ENCODE data around the gene TIMP2. TPM values are rescaled to one million over a fixed set of nuclear protein-coding genes. Genes with fewer than 3 reads are reported as not detected.
"Not testable (repeated sequence)": the region's sequence is repeated elsewhere in the genome, so short reads cannot be mapped to it uniquely, and the experiment has no call there.

TIMP2 gene
- total RNA-seq, 1 donor from 2014 or later: 1,096 TPM

- Mint-ChIP-seq H3K4me1 (ENCODE audit: unreplicated experiment) (peaks cover 91% of the 10 kb centered on the region), H3K36me3 (ENCODE audit: unreplicated experiment) (no peaks in the 10 kb centered on the region), H3K27me3 (ENCODE audit: unreplicated experiment) (no peaks in the 10 kb centered on the region), H3K27ac (ENCODE audit: unreplicated experiment) (peak overlapping the region; percentile 99), H3K9me3 (ENCODE audit: unreplicated experiment) (no peaks in the 10 kb centered on the region), H3K4me3 (ENCODE audit: unreplicated experiment) (peak overlapping the region; percentile 71)
- TF ChIP-seq, protein P1, sequence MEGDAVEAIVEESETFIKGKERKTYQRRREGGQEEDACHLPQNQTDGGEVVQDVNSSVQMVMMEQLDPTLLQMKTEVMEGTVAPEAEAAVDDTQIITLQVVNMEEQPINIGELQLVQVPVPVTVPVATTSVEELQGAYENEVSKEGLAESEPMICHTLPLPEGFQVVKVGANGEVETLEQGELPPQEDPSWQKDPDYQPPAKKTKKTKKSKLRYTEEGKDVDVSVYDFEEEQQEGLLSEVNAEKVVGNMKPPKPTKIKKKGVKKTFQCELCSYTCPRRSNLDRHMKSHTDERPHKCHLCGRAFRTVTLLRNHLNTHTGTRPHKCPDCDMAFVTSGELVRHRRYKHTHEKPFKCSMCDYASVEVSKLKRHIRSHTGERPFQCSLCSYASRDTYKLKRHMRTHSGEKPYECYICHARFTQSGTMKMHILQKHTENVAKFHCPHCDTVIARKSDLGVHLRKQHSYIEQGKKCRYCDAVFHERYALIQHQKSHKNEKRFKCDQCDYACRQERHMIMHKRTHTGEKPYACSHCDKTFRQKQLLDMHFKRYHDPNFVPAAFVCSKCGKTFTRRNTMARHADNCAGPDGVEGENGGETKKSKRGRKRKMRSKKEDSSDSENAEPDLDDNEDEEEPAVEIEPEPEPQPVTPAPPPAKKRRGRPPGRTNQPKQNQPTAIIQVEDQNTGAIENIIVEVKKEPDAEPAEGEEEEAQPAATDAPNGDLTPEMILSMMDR (IDR thresholded peaks at IDR 0.05): no peak
- no peak for DNase-seq (ENCODE audit: extremely low spot score, unreplicated experiment)
These were observed 42.6 kb downstream of the TIMP2 start for GRCh38 chr17:78882540-78883088.

- peak overlapping the region; percentile 99 for H3K27ac Mint-ChIP-seq (ENCODE audit: unreplicated experiment)
These were observed 45.5 kb downstream of the TIMP2 start for GRCh38 chr17:78879635-78880186.

GRCh38 chr17:78878871-78879527 lies 46.2 kb downstream of the TIMP2 start:
- Mint-ChIP-seq H3K27ac (ENCODE audit: unreplicated experiment) (peak overlapping the region; percentile 99), H3K4me1 (ENCODE audit: unreplicated experiment) (peaks cover 88% of the 10 kb centered on the region), H3K36me3 (ENCODE audit: unreplicated experiment) (peaks cover 6% of the 10 kb centered on the region), H3K27me3 (ENCODE audit: unreplicated experiment) (no peaks in the 10 kb centered on the region), H3K9me3 (ENCODE audit: unreplicated experiment) (no peaks in the 10 kb centered on the region), H3K4me3 (ENCODE audit: unreplicated experiment) (peak overlapping the region; percentile 32)
- DNase-seq (ENCODE audit: extremely low spot score, unreplicated experiment): no peak
- TF ChIP-seq, protein P1 (IDR thresholded peaks at IDR 0.05): no peak

More at GRCh38 chr17:78879635-78880186, 45.5 kb downstream of the TIMP2 start:
- Mint-ChIP-seq H3K36me3 (ENCODE audit: unreplicated experiment) (peaks cover 6% of the 10 kb centered on the region), H3K4me3 (ENCODE audit: unreplicated experiment) (peak overlapping the region; percentile 32), H3K27me3 (ENCODE audit: unreplicated experiment) (no peaks in the 10 kb centered on the region), H3K9me3 (ENCODE audit: unreplicated experiment) (no peaks in the 10 kb centered on the region), H3K4me1 (ENCODE audit: unreplicated experiment) (peaks cover 88% of the 10 kb centered on the region)
- DNase-seq (ENCODE audit: extremely low spot score, unreplicated experiment): no peak
- TF ChIP-seq, protein P1 (IDR thresholded peaks at IDR 0.05): no peak

- TF ChIP-seq, protein P1 (IDR thresholded peaks at IDR 0.05): no peak
- Mint-ChIP-seq H3K36me3 (ENCODE audit: unreplicated experiment) (peaks cover 12% of the 10 kb centered on the region), H3K9me3 (ENCODE audit: unreplicated experiment) (no peaks in the 10 kb centered on the region), H3K4me1 (ENCODE audit: unreplicated experiment) (peaks cover 88% of the 10 kb centered on the region), H3K27me3 (ENCODE audit: unreplicated experiment) (no peaks in the 10 kb centered on the region), H3K4me3 (ENCODE audit: unreplicated experiment) (peak overlapping the region; percentile 10), H3K27ac (ENCODE audit: unreplicated experiment) (peak overlapping the region; percentile 99)
- no peak for DNase-seq (ENCODE audit: extremely low spot score, unreplicated experiment)
These were observed 46.9 kb downstream of the TIMP2 start for GRCh38 chr17:78878261-78878660.

DNA sequence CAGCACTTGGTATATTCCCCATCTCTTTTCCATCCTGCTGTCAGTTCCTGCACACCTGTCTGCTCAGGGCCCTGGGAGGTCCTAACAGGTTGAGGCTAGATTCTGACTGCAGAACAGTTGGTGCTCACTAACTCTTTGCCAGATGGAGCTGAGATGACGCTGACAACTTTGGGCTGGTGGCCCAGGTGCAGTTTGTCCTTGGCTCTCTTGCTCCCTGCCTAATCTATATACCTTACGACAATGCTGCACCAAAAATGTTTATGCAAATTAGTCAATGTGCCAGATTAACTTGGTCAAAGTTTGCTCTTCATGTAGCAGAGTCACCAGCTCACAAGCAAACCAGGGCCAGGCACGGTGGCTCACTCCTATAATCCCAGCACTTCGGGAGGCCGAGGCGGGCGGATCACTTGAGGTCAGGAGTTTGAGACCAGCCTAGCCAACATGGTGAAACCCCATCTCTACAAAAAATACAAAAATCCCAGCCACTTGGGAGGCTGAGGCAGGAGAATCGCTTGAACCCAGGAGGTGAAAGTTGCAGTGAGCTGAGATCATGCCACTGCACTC lies 48.2 kb downstream of the TIMP2 start:
- H3K4me3 Mint-ChIP-seq (ENCODE audit: unreplicated experiment); DNase-seq (ENCODE audit: extremely low spot score, unreplicated experiment); H3K27me3 Mint-ChIP-seq (ENCODE audit: unreplicated experiment); H3K9me3 Mint-ChIP-seq (ENCODE audit: unreplicated experiment): not testable (repeated sequence)
- Mint-ChIP-seq H3K36me3 (ENCODE audit: unreplicated experiment) (peaks cover 15% of the 10 kb centered on the region), H3K4me1 (ENCODE audit: unreplicated experiment) (peaks cover 76% of the 10 kb centered on the region), H3K27ac (ENCODE audit: unreplicated experiment) (peak overlapping the region; percentile 15)
